GM21515 (cell line): ENCODE results near the gene CLTB.

Experiments
- ATAC-seq: cut with Tn5 transposase; IDR thresholded peaks from one replicate; pipeline ENCODE4 v1.9.1; 2021; ENCODE audit not compliant: unreplicated experiment

CLTB gene

DNA sequence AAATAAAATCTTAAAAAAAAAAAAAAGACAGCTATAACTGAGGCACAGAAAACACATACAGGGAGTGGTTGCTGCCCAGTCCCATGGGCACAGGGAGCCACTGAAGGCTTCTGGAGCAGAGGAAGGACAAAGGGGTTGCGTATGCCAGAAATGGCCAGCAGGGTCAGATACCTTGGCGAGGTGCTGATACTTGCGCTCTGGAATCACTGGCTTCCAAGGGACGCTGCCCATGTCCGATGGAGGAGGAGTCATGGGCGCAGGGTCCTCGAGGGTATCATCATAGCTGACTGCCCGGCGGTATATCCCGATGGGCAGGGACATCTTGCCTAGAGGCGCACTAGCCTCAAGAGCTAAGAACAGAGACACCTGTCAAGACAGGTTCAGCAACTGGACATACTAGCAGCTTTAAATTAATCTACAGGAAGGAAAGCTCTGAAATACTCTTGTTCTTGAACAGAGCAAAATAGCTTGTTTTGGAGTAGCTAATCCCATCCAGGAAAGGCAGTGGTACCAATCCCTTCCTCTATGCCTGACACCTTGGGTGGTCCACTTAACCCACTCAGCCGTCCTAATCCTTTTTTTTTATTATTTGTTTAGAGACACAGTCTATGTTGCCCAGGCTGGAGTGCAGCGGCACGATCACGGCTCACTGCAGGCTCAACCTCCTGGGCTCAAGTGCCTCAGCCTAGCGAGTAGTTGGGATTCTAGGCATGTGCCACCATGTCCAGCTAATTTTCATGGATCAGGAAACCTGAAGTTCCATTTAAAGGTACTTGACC lies 60.8 kb downstream of the CLTB start:
- no peak for ATAC-seq

DNA sequence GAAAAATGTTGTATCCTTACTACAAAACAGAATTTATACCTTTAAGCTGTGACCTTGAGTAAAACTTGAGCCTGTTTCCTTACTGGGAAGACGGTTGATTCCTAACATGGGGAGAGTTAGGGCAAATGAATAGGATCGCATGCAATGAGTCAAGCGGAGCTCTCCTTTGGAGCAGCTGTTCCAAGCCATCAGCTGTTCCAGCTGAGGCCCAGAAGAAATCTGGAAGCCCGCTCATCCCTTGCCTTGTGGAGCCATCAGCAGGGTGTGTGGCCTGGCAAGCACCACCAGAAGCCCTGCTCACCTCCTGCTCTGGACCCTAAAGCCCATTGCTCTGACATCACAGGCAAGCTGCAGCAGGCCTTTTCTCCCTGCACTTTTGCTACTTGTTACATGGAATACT lies 62.8 kb downstream of the CLTB start:
- ATAC-seq: no peak

DNA sequence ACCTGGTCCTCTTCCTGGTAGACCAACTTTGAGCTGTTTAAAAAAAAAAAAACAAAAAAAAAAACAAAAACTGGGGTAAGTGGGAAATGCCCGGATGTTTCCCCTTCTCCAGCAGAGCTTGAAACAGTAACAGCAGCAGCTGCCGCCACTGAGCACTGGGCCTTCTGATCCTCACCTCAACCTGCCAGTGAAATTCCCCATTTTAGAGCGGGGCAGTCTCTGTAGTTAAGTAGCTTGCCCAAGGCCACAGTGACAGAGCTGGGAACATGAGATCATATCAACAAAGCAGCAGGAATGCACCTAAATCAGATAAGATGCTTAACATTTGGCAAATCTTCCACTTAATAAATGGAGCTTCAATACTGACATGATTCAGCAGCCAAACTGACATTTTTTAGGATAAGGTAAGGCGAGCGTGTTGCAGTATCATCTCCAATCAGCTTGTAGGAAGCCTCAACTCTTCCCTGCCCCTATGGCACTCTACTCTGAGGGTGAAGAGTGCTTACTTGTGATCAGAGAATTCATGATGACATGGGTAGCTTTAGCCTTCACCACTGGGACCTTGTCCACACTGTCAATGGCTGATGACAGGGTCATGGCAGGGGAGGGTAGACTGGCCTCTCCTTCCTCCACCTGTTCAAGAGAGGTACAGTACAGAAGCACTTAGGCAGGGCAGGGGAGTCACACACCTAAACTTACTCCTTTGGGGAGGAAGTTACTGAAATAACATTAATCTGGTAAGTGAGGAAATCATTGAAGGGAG lies 64.0 kb downstream of the CLTB start:
- no peak for ATAC-seq

DNA sequence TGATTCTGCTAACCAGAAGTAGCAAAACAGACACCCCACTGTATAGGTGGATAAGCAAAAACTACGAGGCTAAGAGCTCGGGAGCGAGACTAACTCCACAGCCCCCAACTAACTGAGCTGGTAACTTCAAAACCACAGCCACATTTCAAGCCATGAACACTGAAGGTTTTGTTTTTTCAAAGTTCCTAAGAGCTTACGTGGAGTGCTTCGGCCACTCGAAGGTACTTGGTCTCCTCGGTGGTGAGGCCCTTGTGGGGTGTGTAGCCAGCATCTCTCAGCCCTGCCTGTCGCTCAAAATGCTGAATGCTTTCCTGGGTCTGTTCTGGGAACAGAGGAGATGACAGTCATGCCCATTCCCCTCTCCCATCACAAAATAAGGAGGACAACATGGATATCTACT lies 65.9 kb downstream of the CLTB start:
- no peak for ATAC-seq

DNA sequence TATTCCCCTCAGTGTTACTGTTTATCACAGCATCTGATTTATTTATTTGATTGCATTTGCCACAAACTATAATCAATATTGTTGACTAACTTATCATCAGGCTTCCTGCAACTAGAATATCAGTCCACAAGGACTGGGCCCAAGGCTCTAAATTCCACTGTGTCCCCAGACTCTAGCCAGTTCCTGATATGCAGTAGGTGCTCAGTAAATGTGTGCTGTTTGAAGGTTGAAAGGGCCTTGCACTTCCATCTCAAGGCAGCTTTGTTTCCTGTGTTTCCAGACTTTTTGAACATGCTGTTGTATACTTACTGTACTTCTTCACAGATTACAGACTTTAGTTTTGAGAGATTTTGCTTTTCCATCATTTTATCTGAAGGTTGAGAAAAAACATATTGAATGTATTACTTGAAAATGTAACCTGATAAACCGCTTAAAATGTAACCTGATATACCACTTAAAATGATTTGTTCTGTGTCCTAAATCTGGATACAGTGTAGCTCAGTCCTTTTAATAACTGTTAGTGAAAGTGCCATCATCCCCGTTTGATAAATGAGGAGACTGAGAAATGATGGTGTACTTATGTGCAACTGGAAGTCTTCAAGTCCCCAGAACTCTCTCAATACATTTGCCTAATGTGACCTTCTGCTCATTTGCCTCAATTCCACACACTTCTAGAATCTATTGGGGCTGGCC lies 73.4 kb downstream of the CLTB start:
- no peak for ATAC-seq
